ACHN (cell line): ENCODE measurements around the gene CXXC1.
A peak's percentile ranks its signal among the peaks of the same experiment; 100 is the strongest.
"Not testable (repeated sequence)": the region's sequence is repeated elsewhere in the genome, so short reads cannot be mapped to it uniquely, and the experiment has no call there.

Experiments
- DNase-seq: peaks from one replicate; pipeline ENCODE4 v3.0.0-alpha.2; 2015
- in situ Hi-C: cut with HindIII; loops from 2 replicates; pipeline ENCODE4 v1.10.0; 2017; ENCODE audit warnings: low sequenced_read_pairs, low pct_ligation_motif_present, low pct_unique_long_range_greater_than_20kb

The CXXC1 gene

DNA sequence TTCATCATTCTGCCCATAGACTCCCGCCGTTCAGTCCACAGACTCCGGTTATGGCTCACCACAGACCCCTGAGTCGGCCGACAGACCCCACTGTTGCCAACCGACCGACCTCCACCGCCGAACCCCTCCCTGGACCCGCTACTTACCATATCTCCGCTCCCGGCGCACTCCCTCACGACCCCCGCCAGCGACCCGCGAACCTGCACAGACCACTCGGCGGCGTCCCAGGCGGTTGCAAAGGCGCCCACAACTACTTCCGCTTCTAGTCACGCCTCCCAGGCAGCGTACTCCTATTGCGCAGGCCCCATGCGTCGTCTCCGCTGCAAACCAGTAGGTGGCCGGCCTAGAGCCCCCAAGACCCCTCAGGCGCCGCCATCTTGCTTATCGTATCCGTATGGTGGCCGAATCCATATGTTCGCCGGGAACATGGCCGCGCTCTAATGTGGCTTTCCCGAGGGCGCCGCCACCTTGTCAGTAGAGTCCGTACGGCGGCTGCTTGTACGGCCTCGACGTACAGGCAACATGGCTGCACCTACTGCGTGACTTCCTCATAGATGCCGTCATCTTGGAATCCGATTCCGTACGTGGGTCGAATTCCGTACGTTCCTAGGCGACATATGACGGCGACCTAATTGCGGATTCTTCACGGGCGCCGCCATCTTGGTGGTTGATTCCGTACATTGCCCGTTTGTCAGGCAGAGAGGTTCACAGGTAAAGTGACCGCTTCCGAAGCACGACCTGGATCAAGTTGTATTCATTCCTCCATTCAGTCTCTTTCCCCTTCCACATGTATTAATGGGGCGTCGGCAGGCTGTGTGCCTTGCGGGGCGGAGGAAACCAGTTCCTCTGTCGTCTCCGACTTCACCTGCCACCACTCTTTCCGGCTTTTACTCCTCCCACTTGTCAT is at the start of gene CXXC1:
TSS of gene CXXC1 (minus strand) at position 252 of the 907 bp plus-strand sequence. CDS start at position 149, 103 bp downstream.
- in situ Hi-C loops = no loop called here
- DNase-seq = peak; percentile 95

DNA sequence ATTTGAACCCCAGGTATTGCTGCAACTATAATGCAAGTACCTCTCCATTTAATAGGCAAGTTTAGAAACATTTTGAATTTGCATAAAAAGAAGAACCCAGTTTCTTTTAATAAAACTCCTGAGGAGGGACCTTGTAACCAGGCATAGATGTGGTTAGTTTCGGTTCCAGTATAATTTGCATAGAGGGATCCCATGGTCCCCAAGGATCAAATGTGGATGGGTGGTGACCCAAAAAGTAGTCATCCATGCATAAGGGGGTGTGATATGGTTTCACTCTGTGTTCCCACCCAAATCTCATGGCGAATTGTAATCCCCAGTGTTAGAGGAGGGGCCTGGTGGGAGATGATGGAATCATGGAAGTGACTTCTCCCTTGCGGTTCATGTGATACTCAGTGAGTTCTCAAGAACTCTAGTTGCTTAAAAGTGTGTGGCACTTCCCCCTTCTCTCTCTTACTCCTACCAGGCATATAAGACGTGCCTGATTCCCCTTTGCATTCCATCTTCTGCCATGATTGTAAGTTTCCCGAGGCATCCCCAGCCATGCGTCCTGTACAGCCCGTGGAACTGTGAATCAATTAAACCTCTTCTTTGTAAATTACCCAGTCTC is 47.2 kb upstream of the CXXC1 start:
- in situ Hi-C loops = no loop called here
- no peak for DNase-seq

DNA sequence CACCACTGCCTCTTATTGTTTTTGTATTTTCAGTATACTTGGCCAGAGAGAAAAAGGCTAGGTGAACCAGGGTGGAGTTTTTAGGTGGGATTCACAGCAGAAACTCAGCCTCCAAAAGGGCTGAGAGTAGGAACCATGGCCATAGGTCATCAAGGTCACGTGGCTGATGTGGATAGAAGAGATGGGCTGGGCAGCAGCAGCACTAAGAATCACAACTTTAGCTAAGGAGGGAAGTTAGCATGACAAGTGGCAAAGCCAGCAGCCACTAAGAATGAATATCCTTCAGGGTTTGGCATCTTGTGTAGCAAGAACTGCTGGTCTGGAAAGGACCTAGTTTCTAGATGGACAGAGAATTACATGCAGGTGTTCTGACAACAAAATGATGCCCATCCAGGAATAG is 44.2 kb upstream of the CXXC1 start:
- in situ Hi-C loops = no loop called here
- no peak for DNase-seq

DNA sequence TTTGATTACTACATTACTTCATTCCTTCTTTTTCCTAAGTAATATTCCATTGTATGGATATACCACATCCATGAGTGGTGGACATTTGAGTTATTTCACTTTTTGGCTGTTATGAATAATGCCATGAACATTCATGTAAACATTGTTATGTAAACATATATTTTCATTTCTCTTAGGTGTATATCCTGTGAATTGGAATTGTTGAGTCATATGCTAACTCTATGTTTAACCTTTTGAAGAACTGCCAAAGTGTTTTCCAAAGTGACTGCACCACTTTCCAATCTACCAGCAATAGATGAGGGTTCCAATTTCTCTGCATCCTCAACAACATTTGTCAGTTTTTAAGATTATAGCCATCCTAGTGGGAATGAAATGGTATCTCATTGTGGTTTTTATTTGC is 42.7 kb upstream of the CXXC1 start:
- in situ Hi-C loops = no loop called here
- DNase-seq = no peak

DNA sequence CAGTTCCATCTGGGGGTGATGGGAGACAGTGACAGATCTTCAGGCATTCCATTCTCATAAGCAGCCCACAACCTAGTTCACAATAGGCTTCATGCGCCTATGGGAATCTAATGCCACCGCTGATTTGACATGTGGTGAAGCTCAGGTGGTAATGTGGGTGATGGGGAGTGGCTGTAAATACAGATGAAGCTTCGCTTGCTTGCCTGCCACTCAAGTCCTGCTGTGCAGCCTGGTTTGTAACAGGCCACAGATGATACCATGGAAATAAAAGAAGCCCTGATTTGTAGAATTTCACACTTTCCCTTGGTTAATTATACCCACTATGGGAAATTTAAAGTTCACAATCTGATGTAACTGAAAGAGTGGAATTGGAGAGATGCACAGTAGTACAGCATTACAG is 40.5 kb upstream of the CXXC1 start:
- in situ Hi-C loops = no loop called here
- DNase-seq = no peak

DNA sequence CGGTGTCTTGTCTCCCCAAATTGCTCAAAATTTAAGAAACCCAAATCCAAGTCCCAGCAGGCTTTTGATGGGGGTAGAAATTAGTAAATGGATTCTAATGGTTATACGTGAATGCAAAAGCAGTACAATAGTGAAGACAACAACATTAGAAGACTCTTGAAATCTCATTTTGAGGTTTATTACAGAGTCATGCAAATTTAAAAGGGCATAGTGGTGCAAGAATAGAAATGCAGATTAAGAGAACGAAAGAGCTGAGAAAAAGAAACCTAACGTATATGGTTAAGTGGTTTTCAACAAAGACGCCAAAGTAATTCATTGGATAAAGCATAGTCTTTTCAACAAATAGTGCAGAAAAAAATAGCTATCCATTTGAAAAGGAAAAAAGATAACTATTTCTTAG is 33.2 kb upstream of the CXXC1 start:
- DNase-seq = no peak
- in situ Hi-C loops = no loop called here

DNA sequence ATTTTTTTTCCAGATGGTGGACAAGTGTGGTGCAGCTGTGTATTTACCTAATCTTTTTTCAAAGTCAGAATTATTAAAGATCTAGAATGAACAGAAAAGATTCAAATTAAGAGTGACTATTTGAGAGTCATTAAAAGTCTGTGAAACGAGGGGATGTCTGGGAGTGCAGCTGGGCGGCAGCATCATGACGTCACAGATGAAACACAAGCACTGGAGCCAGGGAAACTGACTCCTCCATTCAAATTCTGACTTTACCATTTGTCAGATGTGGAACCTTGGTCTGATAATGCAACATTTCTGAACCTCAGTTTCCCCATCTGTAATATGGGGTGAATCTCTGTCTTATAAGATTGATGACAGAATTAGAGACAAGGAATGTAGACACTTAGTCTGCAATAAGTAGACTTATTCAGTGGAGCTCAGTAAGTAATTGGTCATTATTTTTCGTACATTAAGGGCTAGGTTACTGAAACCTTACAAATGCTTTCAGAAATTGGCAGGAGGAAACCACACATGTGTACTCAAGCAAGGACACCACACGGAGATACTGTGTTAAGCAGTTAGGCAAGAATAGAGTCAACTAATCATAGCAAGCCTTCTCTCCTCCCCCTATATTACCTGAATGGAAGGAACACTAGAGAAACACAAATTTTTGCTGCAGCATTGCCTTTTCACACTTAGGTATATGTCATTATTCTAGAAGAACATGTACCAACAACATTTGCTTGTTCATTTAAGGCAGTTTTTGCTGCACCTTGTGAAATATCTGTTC is 27.8 kb upstream of the CXXC1 start:
- in situ Hi-C loops = no loop called here
- no peak for DNase-seq

DNA sequence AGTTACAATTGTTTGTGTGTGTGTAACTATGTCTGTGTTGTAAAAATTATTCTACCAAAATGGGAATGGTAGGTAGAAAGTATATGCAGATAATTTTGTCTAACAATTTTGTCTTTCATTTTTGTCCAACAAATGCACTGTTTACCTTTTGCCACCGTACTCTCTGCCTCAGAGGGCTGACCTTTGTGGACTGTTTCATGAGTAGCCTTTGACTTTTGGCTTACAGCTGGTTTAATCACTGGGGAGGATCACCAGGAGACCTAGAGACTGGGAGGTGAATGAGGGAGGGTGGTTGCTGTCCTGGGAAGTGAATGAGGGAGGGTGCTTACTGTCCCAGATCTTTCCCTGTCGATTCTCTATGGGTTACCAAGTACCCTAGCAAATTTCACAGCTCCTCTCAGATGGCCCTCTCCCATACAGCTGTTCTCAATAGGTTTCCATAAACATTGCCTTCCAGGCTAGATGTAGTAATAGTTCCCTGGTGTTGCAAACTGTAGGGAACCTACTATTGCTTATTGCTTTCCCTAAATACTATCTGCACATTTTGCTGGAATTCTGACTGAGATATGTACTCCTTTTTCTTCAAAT is 26.5 kb upstream of the CXXC1 start:
- DNase-seq = no peak
- in situ Hi-C loops = no loop called here

DNA sequence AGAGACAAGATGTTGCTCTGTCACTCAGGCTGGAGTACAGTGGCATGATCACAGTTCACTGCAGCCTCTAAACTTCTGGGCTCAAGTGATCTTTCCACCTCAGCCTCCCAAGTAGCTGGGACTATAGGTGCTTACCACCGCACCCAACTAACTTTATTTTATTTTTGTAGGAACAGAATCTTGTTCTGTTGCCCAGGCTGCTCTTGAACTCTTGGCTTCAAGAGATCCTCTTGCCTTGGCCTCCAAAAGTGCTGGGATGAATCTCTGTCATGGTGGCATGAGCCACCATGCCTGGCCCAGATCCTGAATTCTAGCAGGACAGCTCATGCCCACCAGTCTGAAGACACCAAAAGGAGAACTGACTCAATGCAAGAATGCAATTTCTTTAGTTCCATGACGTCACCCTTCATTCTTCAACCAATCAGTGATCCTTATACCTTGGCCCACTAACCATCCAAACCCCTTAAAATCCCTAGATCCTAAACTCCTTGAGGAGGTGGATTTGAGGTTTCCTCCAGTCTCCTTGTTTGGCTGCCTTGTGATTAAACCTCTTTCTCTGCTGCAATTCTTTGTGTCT is 25.6 kb upstream of the CXXC1 start:
- no peak for DNase-seq
- in situ Hi-C loops = no loop called here

DNA sequence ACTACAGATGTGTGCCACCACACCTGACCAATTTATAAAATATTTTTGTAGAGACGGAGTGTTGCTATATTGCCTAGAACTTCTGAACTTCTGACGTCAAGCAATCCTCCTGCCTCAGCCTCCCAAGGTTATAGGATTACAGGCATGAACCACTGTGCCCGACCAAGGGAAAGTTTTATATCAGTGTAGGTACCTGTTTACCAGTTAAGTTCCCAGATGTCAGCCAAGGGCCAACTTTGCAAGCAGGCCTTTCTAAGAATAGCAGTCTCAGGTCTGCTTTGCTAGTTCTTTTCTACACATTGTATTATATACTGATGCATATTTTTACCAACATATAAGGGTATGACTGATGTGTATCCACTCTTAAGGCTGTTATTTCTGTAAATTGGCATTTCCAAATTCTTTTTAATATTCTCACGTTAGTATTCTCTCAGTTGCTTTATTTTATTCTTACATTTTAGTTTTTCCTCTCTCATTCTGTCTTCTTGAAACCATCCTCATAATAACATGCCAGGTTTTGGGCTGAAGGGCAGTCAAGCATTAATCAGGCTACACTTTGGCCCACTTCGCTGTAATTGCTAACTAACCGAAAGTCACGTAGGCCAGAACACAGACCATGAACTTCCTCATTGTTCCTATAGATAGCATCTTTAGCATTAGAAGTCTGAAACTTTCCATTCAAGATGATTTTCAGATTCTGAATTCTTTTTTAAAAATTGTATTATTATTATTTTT is 25.0 kb upstream of the CXXC1 start:
- DNase-seq = no peak
- in situ Hi-C loops = no loop called here

DNA sequence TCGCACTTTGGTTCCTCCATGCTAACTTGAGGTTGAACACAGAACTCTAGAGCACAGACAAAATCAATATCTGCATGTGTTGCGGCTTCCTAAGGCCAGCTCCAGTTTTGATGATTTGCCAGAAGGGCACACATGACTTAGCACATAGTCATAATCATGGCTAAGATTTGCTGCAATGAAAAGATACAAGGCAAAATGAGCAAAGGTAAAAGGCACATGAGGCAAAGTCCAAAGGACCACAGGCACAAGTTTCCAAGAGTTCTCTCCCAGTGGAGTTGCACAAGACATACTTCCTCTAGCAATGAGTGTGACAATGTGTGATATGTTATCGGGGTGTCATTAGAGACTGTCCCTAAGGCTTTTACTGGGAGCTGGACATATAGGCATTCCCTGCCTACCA is 24.2 kb upstream of the CXXC1 start:
- in situ Hi-C loops = no loop called here
- DNase-seq = no peak

DNA sequence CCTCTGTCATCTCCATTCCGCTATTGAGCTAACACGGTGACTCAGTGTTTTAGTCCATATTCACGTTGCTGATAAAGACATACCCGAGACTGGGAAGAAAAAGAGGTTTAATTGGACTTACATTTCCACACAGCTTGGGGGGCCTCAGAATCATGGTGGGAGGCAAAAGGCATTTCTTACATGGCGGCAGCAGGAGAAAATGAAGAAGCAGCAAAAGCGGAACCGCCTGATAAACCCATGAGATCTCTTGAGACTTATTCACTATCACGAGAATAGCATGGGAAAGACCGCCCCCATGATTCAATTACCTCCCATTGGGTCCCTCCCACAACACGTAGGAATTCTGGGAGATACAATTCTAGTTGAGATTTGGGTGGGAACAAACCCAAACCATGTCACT is 22.6 kb upstream of the CXXC1 start:
- in situ Hi-C loops = no loop called here
- DNase-seq = no peak

DNA sequence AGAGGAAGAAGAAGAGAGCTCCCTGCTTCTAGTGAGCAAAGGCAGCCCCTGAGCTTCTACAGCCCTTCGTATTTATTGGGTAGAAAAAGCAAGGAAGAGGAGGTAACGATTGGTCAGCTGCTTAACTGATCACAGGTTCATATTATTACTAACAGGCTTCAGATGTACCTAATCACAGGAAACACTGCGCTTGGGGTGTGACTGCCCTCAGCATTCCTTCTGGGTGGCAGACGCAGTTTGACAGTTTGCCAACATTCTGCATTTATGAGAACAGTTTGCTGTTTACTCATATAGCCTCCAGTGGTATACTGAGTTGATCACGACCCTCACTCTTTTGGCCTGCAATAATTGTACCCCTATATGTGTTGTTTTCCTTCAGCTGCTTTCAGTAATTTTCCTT is 21.4 kb upstream of the CXXC1 start:
- in situ Hi-C loops = not testable (repeated sequence)

DNA sequence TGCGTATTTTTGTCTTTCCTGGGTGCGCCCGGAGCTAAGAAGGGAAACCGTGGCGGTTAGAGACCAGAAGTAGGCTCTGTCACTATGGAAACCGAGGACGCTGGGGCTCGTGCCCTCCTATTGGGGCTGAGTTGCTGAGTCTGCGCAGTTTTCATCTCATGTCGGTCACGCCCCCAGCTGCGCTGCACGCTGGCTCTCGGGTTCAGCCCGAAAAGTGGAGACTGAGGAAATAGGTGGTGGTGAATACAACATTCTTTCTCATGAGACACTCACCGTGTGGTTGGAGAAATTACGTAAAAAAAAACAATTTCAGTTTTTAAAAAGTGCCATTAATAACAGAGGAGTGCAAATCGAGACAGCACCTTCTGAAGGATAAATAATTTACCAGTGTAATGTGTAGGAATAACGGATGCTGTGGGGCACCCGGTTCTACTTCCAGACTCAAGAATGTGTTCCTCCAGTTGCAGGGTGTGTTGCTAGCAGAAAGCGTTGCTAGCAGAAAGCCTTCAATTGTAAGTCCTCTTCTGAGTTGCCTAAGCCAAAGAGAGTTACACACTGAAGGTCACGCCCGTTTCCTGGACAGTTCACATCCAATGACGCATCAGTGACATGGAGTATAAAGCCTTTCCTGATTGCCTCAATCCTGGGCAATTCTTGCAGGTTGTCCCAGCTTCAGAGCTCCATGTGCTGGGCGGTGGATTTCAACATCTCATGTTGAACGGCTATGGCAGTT is 20.4 kb upstream of the CXXC1 start:
- in situ Hi-C loops = no loop called here
- DNase-seq = peak; percentile 90

More for the DNA sequence above, 21.4 kb upstream of the CXXC1 start:
- DNase-seq = not testable (repeated sequence)

DNA sequence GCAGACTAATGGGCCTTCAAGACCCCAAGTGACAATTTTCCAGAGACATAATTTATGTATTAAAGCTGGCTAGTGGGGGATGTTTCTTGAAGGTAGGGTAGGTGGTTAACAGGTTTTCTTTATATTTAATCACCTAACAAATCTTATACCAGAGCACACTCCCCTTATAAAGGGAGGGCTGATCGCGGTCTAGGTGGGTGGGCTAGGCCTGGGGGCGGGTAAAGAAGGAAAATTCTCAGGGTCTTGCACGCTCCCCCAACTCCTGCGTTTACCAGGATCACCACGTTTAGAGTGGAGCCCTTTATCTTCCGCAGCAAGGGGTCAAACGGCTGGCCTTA is 19.9 kb upstream of the CXXC1 start:
- in situ Hi-C loops = no loop called here
- no peak for DNase-seq

DNA sequence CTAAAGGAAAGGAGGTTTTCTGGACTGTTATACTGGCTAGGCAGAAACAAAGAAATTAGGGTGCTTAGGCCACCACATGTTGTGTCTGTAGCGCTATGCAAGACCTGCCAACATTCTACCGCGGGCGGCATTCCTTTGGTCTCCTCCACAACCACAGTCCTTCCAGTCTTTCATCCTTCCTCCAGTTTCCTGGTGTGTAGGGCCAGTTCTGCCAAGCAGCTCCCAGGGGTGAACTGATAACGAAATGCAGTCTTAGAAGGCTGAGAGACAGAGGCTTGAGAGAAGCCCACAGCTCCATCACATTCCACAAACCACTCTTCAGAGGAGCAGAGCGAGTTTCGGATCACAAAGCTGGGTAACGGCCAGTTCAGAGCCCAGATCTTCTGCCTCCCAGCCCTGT is 19.5 kb upstream of the CXXC1 start:
- in situ Hi-C loops = no loop called here
- DNase-seq = no peak

DNA sequence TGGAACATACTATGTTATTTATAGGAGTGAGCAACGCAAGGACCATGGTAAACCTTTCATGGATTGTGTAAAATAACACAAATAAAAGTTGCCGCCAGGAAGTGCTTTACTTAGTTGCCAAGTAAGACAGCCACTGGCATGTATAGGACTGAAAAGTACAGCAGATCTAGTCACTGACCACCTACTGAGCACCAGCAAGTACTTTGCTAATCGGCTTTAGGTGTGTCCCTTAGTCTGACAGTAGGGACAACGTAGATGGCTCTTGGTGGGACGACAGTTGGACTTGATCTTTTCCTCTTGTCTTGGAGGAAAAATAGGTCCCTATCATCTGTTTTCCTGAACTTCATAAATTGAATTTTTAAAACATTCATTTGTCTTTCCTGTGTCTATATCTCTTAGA is 13.6 kb upstream of the CXXC1 start:
- DNase-seq = no peak
- in situ Hi-C loops = no loop called here
